SK-N-SH (cell line): ENCODE data around the gene CYB561D2. TPM values are rescaled to one million over a fixed set of nuclear protein-coding genes. Genes with fewer than 3 reads are reported as not detected.
A peak's percentile ranks its signal among the peaks of the same experiment; 100 is the strongest.

ENCODE experiments used
- CTCF ChIA-PET: fragments of 300-600, 350-600 bp; formaldehyde crosslinking; extraction: SDS; loops from one replicate; lab custom pipeline; 2021; lab: Yijun Ruan, JAX
- POLR2A ChIA-PET: fragments of 350-600 bp; sonication (Branson Sonifier 250); formaldehyde crosslinking; extraction: SDS; loops from one replicate; lab custom pipeline; 2020; ENCODE audit warnings: antibody characterized with exemption, inconsistent platforms; lab: Yijun Ruan, JAX
- DNase-seq: peaks from one replicate; pipeline ENCODE4 v3.0.0; 2012
- H2AFZ ChIP-seq: fragments of 200-600 bp; sonication (generic); 2 replicates; pipeline ENCODE4 v1.8.1; 2016; ENCODE audit warnings: antibody characterized with exemption, mild to moderate bottlenecking, low read depth
- H3F3A ChIP-seq: fragments of 200-600 bp; sonication (generic); replicated peaks from 2 replicates; pipeline ENCODE3; 2016; ENCODE audit warnings: antibody characterized with exemption, mild to moderate bottlenecking; ENCODE audit not compliant: insufficient read depth
- H3K27ac ChIP-seq, 2 experiments: fragments of 200-500 bp in 1 of 2; fragments of 200-600 bp in 1 of 2; sonication (Bioruptor generic) in 1 of 2; sonication (generic), shearing (Covaris generic) in 1 of 2; 2 replicates each; pipeline versions ENCODE4 v1.5.1 to v1.6.1; 2014 to 2016; ENCODE audit warnings: low read depth in 2 of 2, inconsistent platforms in 1 of 2, low read length in 1 of 2, mild to moderate bottlenecking in 1 of 2, mixed read lengths in 1 of 2
- H3K27me3 ChIP-seq: fragments of 200-600 bp; sonication (generic), shearing (Covaris generic); 2 replicates; pipeline ENCODE4 v1.6.1; 2016; ENCODE audit warnings: mixed run types; ENCODE audit not compliant: insufficient read depth
- H3K36me3 ChIP-seq, 2 experiments: fragments of 200-500 bp in 1 of 2; fragments of 200-600 bp in 1 of 2; sonication (Bioruptor generic) in 1 of 2; sonication (generic) in 1 of 2; replicated peaks in 1 of 2; 2 replicates each; pipeline versions ENCODE3 to v1.5.1; 2014 to 2016; ENCODE audit warnings: low read length in 1 of 2, mild to moderate bottlenecking in 1 of 2; ENCODE audit not compliant: insufficient read depth in 2 of 2, control insufficient read depth in 1 of 2
- H3K4me1 ChIP-seq, 2 experiments: fragments of 200-500 bp in 1 of 2; fragments of 200-600 bp in 1 of 2; sonication (Bioruptor generic) in 1 of 2; sonication (generic), shearing (Covaris generic) in 1 of 2; 2 replicates each; pipeline versions ENCODE4 v1.5.1 to v1.6.1; 2014 to 2016; ENCODE audit warnings: low read depth in 1 of 2, low read length in 1 of 2, mixed run types in 1 of 2; ENCODE audit not compliant: insufficient read depth in 2 of 2, control insufficient read depth in 1 of 2
- H3K4me2 ChIP-seq: fragments of 200-600 bp; sonication (generic), shearing (Covaris generic); 2 replicates; pipeline ENCODE4 v1.6.1; 2017; ENCODE audit warnings: mixed run types
- H3K4me3 ChIP-seq, 2 experiments: fragments of 200-500 bp in 1 of 2; fragments of 200-600 bp in 1 of 2; sonication (Bioruptor generic) in 1 of 2; sonication (generic), shearing (Covaris generic) in 1 of 2; 2 replicates each; pipeline versions ENCODE4 v1.5.1 to v1.8.1; 2014 to 2016; ENCODE audit warnings: low read depth in 2 of 2, inconsistent platforms in 1 of 2, low read length in 1 of 2, mild to moderate bottlenecking in 1 of 2, mixed read lengths in 1 of 2, moderate library complexity in 1 of 2
- H3K79me2 ChIP-seq: fragments of 200-600 bp; sonication (generic); 2 replicates; pipeline ENCODE4 v1.8.1; 2017; ENCODE audit warnings: mild to moderate bottlenecking; ENCODE audit not compliant: insufficient read depth
- H3K9ac ChIP-seq: fragments of 200-600 bp; sonication (generic); 2 replicates; pipeline ENCODE4 v1.6.1; 2017; ENCODE audit warnings: mixed run types
- H3K9me2 ChIP-seq: fragments of 200-600 bp; sonication (generic); 2 replicates; pipeline ENCODE4 v1.6.1; 2017; ENCODE audit warnings: mixed run types
- H3K9me3 ChIP-seq: fragments of 200-600 bp; sonication (generic); 2 replicates; pipeline ENCODE4 v1.6.1; 2017; ENCODE audit warnings: mixed run types, mild to moderate bottlenecking, moderate library complexity
- H4K20me1 ChIP-seq: fragments of 200-600 bp; sonication (generic); 2 replicates; pipeline ENCODE4 v1.6.1; 2017; ENCODE audit warnings: mild to moderate bottlenecking, mixed run types; ENCODE audit not compliant: insufficient read depth
- CTCF ChIP-seq: fragments of 200-600 bp; sonication (generic); IDR thresholded peaks from 2 replicates; pipeline ENCODE4 v1.6.1; 2017; ENCODE audit warnings: antibody characterized with exemption, mild to moderate bottlenecking, moderate library complexity
- ELF1 ChIP-seq: IDR thresholded peaks from 2 replicates; pipeline ENCODE4 v1.4.0; 2012
- EZH2phosphoT487 ChIP-seq: fragments of 200-600 bp; sonication (generic); IDR thresholded peaks from 2 replicates; pipeline ENCODE4 v1.6.1; 2017; ENCODE audit warnings: low read depth, mixed run types, mild to moderate bottlenecking, antibody characterized with exemption, moderate library complexity, borderline replicate concordance
- FOSL2 ChIP-seq: IDR thresholded peaks from 2 replicates; pipeline ENCODE4 v1.4.0; 2012; ENCODE audit warnings: low read depth, mild to moderate bottlenecking, moderate library complexity, borderline replicate concordance
- FOXM1 ChIP-seq: IDR thresholded peaks from 2 replicates; pipeline ENCODE4 v1.4.0; 2012; ENCODE audit warnings: low read depth, mild to moderate bottlenecking
- IRF3 ChIP-seq: fragments of 150-350 bp; IDR thresholded peaks from 2 replicates; pipeline ENCODE4 v1.6.1; 2016; ENCODE audit warnings: mild to moderate bottlenecking, low read depth, low read length
- JUND ChIP-seq: IDR thresholded peaks from 2 replicates; pipeline ENCODE4 v1.4.0; 2012
- MEF2A ChIP-seq: IDR thresholded peaks from 2 replicates; pipeline ENCODE4 v1.4.0; 2012; ENCODE audit warnings: low read depth, borderline replicate concordance
- MXI1 ChIP-seq: IDR thresholded peaks from 2 replicates; pipeline ENCODE4 v1.6.1; 2012; ENCODE audit warnings: mild to moderate bottlenecking, low read depth, low read length, improper control_type of control experiment
- NFIC ChIP-seq: IDR thresholded peaks from 2 replicates; pipeline ENCODE4 v1.4.0; 2012; ENCODE audit warnings: borderline replicate concordance
- RAD21 ChIP-seq: IDR thresholded peaks from 2 replicates; pipeline ENCODE4 v1.6.1; 2012; ENCODE audit warnings: mild to moderate bottlenecking, low read length
- RFX5 ChIP-seq: IDR thresholded peaks from 2 replicates; pipeline ENCODE4 v1.6.1; 2012; ENCODE audit warnings: mild to moderate bottlenecking, improper control_type of control experiment, low read length
- SIN3A ChIP-seq: IDR thresholded peaks from 2 replicates; pipeline ENCODE4 v1.6.1; 2012; ENCODE audit warnings: low read depth, mild to moderate bottlenecking, low read length, moderate library complexity, borderline replicate concordance
- SMC3 ChIP-seq: IDR thresholded peaks from 2 replicates; pipeline ENCODE4 v1.6.1; 2012; ENCODE audit warnings: low read depth, low read length, improper control_type of control experiment
- TAF1 ChIP-seq: IDR thresholded peaks from 2 replicates; pipeline ENCODE4 v1.6.1; 2012; ENCODE audit warnings: low read depth, mild to moderate bottlenecking, low read length, moderate library complexity, borderline replicate concordance
- TCF12 ChIP-seq: IDR thresholded peaks from 2 replicates; pipeline ENCODE4 v1.4.0; 2012
- YY1 ChIP-seq: IDR thresholded peaks from 2 replicates; pipeline ENCODE4 v1.4.0; 2012; ENCODE audit warnings: low read depth, mild to moderate bottlenecking
- ZBTB33 ChIP-seq: IDR thresholded peaks from 2 replicates; pipeline ENCODE4 v1.4.0; 2012; ENCODE audit warnings: low read depth, borderline replicate concordance
- WGBS: methylation state at CpG from one replicate; pipeline ENCODE4 v1.1.6; 2017; ENCODE audit warnings: low lambda C conversion rate; 5-methylcytosine and 5-hydroxymethylcytosine counted together
- polyA plus RNA-seq, 3 experiments: library from polyadenylated mRNA; depleted of rRNA; stranded (reverse); fragments of >200 nt; gene quantifications; 2 replicates each; pipeline ENCODE4 v1.2.3, GENCODE V29; 2012
- TF ChIP-seq, protein P1 (sequence below): IDR thresholded peaks from 2 replicates; pipeline ENCODE4 v1.4.0; 2012; ENCODE audit warnings: low read depth
- TF ChIP-seq, protein P2 (sequence below): IDR thresholded peaks from 2 replicates; pipeline ENCODE4 v1.6.1; 2012; ENCODE audit warnings: mild to moderate bottlenecking, low read depth, low read length, moderate library complexity
- TF ChIP-seq, protein P3 (sequence below): IDR thresholded peaks from 2 replicates; pipeline ENCODE4 v1.4.0; 2012; ENCODE audit warnings: low read depth, borderline replicate concordance

The CYB561D2 gene
- polyA plus RNA-seq, 1 of the 3 experiments (the other 2 are of a cell fraction): 40.7 TPM

GRCh38 chr3:50337175-50337861, 13.3 kb upstream of the CYB561D2 start:
- Histone ChIP-seq H3K79me2 (peaks cover 57% of the 10 kb centered on the region), H3K4me1 (peaks cover 10 to 33% of the 10 kb centered on the region in 2 experiments), H3K9me3 (no peaks in the 10 kb centered on the region), H3K27me3 (no peaks in the 10 kb centered on the region), H3K9ac (peak overlapping the region; percentile 78), H3K4me3 (peak overlapping the region; percentile 77 to 79), H3K4me2 (peak overlapping the region; percentile 96), H2AFZ (peak overlapping the region; percentile 84), H3K27ac (peak overlapping the region; percentile 82 to 98), H3K9me2 (no peaks in the 10 kb centered on the region), H3K36me3 (no peaks in the 10 kb centered on the region), H3F3A (peaks cover 3% of the 10 kb centered on the region), H4K20me1 (peaks cover 10% of the 10 kb centered on the region; the same call in 1 of the 2 replicates)
- ChIA-PET POLR2A (interaction anchor here (0.5 to 3.6 kb wide), 16 partner anchors 10 to 232 kb away, joined by 3 to 38 read pairs (median 4); partner anchors contain the start of genes C3orf18, CYB561D2, HEMK1 and HYAL3), CTCF (interaction anchor here (0.7 to 6.8 kb wide), 17 partner anchors 10 to 229 kb away, joined by 3 to 60 read pairs (median 4); partner anchors contain the start of genes CYB561D2, HYAL1, HYAL2 and IFRD2)
- peak; percentile 100 for DNase-seq
- 0% methylated on average over 23 of the region's 79 CpGs for WGBS
- TF ChIP-seq ELF1 (no peak), CTCF (no peak), RAD21 (no peak), TAF1 (no peak; the same call in none of the 2 replicates), SIN3A (peak; percentile 59; the same call in 1 of the 2 replicates), TCF12 (no peak), SMC3 (no peak), JUND (no peak; the same call in 1 of the 2 replicates), RFX5 (peak; percentile 59; the same call in 1 of the 2 replicates), FOSL2 (no peak), NFIC (no peak), MEF2A (no peak), MXI1 (peak; percentile 96), IRF3 (no peak), EZH2phosphoT487 (no peak), FOXM1 (0 out of 2 replicates have a peak, but pooled peaks have one; percentile 34), ZBTB33 (no peak), YY1 (no peak)
- TF ChIP-seq, protein P1, sequence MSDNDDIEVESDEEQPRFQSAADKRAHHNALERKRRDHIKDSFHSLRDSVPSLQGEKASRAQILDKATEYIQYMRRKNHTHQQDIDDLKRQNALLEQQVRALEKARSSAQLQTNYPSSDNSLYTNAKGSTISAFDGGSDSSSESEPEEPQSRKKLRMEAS: peak; percentile 87
- TF ChIP-seq, protein P2, sequence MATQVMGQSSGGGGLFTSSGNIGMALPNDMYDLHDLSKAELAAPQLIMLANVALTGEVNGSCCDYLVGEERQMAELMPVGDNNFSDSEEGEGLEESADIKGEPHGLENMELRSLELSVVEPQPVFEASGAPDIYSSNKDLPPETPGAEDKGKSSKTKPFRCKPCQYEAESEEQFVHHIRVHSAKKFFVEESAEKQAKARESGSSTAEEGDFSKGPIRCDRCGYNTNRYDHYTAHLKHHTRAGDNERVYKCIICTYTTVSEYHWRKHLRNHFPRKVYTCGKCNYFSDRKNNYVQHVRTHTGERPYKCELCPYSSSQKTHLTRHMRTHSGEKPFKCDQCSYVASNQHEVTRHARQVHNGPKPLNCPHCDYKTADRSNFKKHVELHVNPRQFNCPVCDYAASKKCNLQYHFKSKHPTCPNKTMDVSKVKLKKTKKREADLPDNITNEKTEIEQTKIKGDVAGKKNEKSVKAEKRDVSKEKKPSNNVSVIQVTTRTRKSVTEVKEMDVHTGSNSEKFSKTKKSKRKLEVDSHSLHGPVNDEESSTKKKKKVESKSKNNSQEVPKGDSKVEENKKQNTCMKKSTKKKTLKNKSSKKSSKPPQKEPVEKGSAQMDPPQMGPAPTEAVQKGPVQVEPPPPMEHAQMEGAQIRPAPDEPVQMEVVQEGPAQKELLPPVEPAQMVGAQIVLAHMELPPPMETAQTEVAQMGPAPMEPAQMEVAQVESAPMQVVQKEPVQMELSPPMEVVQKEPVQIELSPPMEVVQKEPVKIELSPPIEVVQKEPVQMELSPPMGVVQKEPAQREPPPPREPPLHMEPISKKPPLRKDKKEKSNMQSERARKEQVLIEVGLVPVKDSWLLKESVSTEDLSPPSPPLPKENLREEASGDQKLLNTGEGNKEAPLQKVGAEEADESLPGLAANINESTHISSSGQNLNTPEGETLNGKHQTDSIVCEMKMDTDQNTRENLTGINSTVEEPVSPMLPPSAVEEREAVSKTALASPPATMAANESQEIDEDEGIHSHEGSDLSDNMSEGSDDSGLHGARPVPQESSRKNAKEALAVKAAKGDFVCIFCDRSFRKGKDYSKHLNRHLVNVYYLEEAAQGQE: no peak
- TF ChIP-seq, protein P3, sequence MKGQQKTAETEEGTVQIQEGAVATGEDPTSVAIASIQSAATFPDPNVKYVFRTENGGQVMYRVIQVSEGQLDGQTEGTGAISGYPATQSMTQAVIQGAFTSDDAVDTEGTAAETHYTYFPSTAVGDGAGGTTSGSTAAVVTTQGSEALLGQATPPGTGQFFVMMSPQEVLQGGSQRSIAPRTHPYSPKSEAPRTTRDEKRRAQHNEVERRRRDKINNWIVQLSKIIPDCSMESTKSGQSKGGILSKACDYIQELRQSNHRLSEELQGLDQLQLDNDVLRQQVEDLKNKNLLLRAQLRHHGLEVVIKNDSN: no peak
